Activated T-helper 1 cell treated with Interleukin-2 at 50 U/mL for 16 hours (primary cell): ENCODE results near the gene ZBTB7B.

Experiments
- DNase-seq: peaks from one replicate; pipeline ENCODE4 v3.0.0-alpha.2; 2020; ENCODE audit warnings: low read depth

The ZBTB7B gene

DNA sequence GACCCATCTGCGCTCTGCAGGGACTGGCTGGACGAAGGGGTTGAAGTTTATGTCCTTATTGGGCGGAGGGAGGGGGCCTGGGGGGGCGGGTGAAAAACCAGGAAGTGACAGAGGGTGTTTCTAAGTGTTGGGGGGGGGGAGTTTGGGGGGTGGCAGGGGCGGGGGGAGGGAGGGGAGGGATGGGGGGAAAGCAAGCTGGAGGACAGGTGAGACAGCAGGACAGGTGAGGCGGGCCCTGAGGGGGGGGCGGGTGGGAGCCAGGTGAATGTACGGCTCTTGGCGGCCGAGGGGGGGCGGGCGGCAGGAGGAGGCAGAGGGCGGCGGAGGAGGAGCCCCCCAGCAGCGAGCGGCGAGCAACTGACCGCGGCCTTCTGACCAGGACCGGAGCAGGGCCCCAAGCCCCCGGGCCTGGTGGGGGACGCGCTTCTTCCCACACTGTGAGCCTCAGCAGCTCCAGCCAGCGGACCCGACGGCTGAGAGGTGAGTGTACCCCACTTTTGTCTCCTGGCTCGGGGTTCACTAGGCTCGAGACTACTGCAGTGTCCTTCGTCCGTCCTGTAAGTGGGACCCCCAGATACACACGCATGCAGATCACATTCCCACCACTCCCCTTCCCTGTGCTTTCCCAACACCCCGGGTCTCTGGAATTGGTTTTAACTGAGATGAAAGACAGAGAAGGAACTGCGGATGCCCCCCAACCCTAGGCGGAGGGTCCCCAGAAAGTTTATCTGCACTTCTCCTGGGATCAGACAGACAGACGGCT lies at the start of gene ZBTB7B:
Gene ZBTB7B, plus strand, starts transcription at position 339 of the 763 bp plus-strand sequence. CDS start 11,859 bp downstream, outside the sequence.
- no peak for DNase-seq

- no peak for DNase-seq
These were observed 49.0 kb upstream of the ZBTB7B start for GRCh38 chr1:154953611-154954038.

- no peak for DNase-seq
These were observed 48.1 kb upstream of the ZBTB7B start for GRCh38 chr1:154954541-154954940.

DNA sequence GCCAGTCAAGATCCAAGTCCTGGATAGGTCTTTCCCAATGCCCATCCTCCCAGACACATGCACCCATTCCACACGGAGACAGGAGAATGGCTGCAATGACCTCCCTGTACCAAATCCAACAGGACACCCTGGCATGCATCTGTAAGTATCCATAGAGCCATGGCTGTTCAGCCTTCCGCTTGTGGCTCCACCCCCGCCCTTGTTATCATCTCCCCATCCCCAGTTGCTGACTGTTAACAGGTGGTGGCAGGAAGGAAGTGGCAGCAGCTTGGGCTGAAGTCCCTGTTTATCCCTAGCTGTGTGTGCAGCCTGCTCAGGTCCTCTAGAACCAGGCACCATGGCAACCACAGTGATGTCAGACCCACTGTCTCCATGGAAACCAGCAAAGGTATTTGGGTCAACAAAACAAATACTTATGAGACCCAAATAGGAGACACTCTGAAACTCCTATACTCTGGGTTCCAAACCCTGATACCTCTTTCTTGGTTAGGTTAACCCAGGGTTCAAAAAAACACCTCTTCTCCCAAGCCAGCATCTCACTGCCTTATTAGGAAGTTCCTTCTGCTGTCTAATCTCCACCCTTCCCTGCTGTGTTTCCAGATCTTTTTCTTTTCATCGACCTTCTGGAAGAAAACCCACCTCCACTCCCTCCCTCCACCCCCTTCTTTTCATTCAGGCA lies 47.4 kb upstream of the ZBTB7B start:
- peak; percentile 83 for DNase-seq

DNA sequence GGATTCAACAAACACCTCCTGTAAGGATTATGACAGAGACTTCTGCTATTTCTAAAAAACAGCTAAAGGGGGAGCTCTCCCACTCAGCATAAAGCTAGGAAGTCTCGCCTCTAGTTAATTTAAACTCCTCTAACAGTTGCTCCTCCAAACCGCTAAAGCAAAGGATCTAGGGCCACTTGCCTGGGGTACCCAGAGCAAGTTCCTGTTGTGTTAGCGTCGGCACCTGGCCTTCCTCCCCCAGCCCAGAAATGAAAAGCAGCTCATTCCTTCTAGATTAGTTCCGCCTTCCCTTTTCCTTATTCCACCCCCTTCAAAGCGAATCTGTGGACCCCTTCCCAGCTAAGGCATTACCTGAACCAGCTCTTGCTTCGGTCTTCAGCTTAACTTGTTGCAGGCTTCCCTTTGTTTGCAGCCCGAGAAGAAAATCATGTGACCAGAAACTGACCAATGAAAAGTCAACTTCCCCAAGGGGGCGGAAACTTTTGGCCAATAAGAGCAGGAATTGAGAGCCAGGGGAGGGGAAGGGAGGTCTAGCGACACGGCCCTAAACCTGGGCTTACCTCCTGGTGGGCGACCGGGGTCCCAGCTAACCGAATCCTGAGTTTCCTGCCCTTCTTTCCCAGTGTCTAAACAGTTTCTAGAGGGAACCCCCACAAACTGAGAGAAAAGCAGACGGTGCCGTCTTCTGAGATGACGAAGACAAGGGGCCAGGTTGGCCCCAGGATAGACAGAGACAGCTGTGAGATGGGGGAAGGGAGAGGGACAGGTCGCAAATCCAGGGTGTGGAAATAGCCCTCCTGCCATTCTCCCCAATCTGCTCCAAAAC lies 46.7 kb upstream of the ZBTB7B start, which contains the start of gene PBXIP1:
Gene PBXIP1, minus strand, starts transcription at position 382 of the 826 bp plus-strand sequence. CDS start 2,378 bp downstream, outside the sequence.
- DNase-seq = peak; percentile 65

DNA sequence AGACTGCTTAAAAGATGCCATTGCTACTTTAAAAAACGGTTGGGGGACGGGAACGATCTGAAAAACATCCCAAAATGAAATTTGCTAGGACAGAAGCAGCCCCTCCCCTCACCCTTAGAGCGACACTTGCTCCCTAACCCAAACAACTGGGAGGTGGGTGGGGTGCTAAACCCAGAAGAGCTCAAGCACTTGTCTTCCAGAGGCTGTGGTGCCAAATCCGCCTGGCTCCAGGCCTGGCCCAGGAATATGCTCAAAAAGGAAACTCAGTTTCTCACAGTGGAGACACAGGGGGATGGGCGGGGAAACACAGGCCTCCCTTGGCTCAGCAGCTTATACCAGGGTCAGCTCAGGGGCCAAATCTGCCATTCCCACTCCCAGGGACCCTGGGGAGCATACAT lies 46.1 kb upstream of the ZBTB7B start:
- no peak for DNase-seq

DNA sequence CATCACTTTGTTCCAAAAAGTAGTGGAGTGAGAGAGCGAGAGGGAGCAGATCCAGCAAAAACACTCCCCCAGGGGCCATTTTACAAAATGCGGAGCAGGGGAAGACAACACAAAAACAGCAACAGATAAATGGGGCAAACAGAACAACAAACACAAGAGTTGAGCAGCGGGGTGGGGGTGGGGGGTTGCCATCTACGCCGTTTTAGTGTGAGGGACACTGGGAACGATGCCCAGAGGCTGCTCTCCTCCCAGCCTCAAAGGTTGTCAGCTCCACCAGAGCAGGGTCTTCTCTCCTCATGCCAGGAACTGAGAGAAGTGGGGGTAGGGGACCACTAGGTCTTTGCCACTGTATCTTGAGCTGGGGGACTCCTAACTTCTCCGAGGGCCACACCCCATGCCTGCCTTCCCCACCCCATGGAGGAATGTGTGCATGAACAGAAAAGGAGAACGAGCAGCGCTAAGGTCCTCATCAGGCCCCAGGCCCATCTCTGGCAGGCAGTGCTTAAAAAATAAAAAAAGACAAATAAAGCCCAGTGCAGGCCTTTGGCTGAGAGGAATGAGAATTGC lies 45.4 kb upstream of the ZBTB7B start:
- DNase-seq = no peak

DNA sequence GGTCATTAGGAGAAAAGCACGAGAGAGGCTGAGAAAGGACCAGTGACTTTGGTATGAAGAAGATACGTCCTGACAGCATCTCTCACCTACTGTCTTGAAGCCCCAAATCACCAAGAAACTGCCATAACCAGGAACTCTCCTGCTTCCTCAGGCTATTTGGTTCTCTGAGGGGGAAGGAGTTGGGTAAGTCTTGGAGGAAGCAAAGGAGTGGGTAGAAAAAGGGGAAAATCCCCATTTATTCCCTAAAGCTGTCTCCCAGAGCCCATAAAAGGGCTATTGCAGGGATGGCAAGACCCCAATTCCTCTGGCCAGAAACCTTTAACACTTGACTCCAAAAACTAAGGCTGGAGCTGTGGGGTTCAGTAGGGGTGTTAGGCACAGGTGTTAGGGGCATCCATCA lies 44.6 kb upstream of the ZBTB7B start:
- no peak for DNase-seq

- DNase-seq = no peak
These were observed 43.7 kb upstream of the ZBTB7B start for GRCh38 chr1:154958681-154959425.

DNA sequence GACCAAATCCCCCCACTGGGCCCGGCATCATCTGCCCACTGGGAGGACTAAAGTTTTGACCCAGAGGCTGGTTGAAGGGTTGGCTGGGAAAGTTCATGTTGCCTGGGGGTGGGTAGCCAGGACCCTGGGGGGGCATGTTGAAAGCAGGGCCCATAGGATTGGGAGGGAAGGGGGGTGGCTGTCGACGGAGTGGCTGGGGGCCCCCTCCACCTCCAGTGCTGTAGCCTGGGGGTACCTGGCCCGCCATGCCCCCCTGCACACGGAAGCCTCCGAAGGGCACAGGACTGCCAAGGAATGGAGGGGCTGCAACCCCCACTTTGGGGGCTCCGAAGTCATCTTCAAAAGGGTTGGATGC lies 43.2 kb upstream of the ZBTB7B start:
- no peak for DNase-seq

DNA sequence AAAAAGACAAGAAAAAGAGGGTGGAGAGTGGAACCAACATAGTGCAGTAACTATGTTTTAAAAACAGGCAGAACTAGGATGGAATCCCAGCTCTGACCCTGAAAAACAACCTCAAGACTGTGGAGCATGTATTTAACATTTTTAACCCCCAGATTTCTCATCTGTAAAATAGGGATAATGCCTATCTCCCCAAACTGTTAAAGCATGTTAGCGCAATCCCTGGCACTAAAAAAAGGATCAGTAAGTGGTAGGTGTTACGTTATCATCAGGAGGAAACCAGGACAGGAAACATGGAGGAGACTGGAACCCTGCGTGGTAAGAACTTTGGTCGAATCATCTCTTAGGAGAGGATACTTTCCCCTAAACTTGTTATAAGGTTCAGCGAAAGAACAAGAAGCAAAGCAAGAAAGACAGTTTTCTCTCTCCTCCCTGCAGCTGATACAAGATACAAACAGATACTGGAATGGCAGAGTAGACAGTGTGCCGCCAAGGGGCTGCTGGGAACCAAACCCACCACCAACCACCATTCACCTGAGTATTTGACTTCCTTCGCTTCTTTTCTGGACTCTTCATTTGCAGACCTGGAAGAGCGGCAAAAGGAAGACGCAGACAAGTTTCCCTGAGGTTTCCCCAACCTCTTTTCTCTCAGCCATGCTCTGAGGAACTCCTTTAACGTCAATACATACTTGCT lies 42.0 kb upstream of the ZBTB7B start:
- DNase-seq = no peak

- DNase-seq = peak; percentile 69
These were observed 41.1 kb upstream of the ZBTB7B start, which contains the start of gene PYGO2 for GRCh38 chr1:154961207-154962155. TSS of gene PYGO2 (minus strand) at chr1:154961782. CDS start at chr1:154961576, 206 bp downstream.

- DNase-seq = no peak
These were observed 40.3 kb upstream of the ZBTB7B start for GRCh38 chr1:154962156-154962749.

GRCh38 chr1:154962795-154963330 lies 39.7 kb upstream of the ZBTB7B start:
- DNase-seq = no peak

DNA sequence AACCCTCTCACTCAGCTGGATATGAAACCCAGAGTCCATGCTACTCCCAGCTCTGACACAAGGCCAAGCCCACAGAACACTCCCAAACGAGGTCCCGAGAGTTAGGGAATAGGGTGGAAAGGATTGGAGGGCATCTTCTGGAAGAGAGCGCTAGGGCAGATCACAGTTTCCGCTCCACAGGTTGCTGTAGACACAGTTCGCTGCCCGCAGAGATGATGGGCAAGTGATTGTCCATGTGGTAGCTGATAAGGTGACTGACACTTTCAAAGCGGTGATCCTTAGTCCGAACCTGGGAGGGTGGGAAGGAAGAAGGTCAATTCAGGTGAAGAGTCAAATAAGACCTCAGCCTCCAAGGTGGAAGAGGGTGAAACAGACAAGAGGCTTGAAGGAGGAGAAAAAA lies 39.0 kb upstream of the ZBTB7B start:
- DNase-seq = no peak

- no peak for DNase-seq
These were observed 38.2 kb upstream of the ZBTB7B start for GRCh38 chr1:154964359-154964758.

- DNase-seq = no peak
These were observed 36.5 kb upstream of the ZBTB7B start for GRCh38 chr1:154966111-154966510.

DNA sequence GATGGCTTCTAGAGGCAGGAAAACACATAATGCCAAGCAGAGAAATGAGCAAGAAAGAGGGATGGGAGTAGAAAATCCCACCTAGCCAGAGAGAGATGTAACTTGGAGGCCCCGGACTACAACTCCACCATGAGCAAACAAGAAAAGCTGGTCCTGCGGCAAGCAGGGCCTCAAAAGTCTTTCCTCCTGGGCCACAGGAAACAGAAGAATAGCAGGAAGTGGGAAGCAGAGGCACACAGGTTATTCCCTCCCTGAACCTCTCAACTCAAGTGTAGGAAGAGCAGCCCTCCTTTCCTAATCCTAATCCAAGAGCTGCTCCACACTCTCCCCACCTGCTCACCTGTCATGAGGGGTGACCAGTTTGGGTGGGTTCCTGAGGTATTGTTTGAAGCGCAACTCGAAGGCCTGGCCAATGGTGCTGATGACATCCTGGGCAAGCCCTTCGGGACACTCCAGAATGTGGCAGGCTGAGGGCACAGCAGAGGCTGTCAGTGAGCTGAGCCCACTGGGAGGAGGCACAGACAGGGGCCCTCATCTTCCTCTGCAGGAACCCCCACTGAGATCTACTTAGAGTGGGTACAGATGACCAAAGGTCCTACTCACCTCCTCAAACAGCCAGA lies 35.2 kb upstream of the ZBTB7B start:
- no peak for DNase-seq
